Measurements from ENCODE around the gene NPRL2.

- TF ChIP-seq CTCF (IDR thresholded peaks at IDR 0.05; ENCODE audit: insufficient read depth, low read length, poor library complexity, severe bottlenecking) (no peak), EZH2phosphoT487 (conservative IDR thresholded peaks at IDR 0.05; ENCODE audit: low read length) (no peak)
Observed at GRCh38 chr3:50375258-50375931, 24.8 kb upstream of the NPRL2 start.

All from SU-DHL-6 (cell line).